ENCODE measurements around the gene PELO.
A peak's percentile ranks its signal among the peaks of the same experiment; 100 is the strongest.
"Not testable (repeated sequence)": the region's sequence is repeated elsewhere in the genome, so short reads cannot be mapped to it uniquely, and the experiment has no call there.

PELO gene, protein sequence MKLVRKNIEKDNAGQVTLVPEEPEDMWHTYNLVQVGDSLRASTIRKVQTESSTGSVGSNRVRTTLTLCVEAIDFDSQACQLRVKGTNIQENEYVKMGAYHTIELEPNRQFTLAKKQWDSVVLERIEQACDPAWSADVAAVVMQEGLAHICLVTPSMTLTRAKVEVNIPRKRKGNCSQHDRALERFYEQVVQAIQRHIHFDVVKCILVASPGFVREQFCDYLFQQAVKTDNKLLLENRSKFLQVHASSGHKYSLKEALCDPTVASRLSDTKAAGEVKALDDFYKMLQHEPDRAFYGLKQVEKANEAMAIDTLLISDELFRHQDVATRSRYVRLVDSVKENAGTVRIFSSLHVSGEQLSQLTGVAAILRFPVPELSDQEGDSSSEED

DNA sequence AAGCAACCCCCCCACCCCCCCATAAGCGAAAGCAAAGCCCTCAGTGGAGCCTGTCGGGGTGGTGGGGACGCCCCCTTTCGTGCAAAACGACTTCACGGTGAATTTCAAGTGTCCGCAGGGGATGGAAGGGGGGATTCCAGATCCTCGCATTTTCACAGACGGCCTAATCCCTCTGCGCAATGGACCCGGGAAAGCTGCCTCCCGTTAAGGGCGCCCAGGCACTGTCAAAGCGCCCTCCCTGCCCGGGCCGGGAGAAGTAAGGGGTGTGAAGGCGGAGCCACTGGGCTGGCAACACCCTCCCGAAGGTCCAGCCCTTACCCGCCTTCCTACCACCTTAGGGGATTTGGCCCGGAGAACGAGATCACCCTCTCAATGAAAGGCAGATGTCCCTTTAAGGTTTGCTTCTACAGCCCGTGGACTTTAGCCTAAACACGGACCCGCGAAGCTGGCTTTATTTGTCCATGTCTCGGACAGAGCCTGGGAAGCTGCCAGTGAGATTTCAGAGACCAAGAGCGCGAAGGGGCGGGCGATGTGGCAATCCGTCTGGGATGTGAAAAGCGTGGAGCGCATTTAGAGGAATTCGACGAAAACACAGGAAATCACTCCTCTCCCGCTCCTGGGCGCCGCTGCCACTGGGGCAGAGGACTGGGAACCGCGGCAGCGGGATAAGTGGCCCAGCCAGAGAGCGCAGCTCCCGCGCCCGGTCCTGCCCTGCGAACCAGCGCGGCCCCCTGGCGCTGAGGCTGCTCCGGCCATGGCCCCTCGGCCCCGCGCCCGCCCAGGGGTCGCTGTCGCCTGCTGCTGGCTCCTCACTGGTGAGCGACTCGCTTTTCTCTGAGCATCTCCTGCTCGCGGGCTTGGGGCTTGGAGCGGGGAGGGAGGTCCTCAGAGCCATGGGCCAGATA lies at the start of gene PELO, which contains the start of gene ITGA1:
Gene PELO, plus strand, starts transcription at position 317 of the 905 bp plus-strand sequence. CDS start 12,479 bp downstream, outside the sequence.
Gene ITGA1, plus strand, starts transcription at position 317 of the 905 bp plus-strand sequence. Its CDS starts 438 bp downstream, at position 755.
- DNase-seq (ENCODE audit: low read depth in 3 of 3), result no peak

- DNase-seq (ENCODE audit: low read depth in 3 of 3), result no peak
These were observed 49.6 kb upstream of the PELO start for GRCh38 chr5:52738095-52738506.

DNA sequence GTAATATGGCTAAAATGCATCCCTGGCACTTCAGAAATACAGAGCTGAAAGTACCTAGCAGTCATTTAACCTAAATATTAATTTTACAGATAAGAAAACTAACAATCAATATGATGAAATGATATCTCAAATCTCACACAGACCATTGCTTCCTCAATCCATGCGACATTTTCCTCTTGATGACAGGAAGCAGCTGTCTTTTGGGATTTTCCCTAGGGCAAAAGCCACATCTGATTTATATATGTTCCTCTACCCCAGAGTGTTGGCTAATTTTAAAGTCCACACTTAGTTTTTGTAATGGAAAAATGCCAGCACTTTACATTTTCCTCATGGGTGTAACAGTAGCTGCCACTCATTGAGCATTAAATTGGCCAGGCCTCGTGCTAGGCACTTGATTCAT lies 47.7 kb upstream of the PELO start:
- DNase-seq (ENCODE audit: low read depth in 3 of 3), result no peak

- no peak for DNase-seq (ENCODE audit: low read depth in 3 of 3)
These were observed 44.7 kb upstream of the PELO start for GRCh38 chr5:52743012-52743411.

- DNase-seq (ENCODE audit: low read depth in 3 of 3), result no peak
These were observed 44.2 kb upstream of the PELO start for GRCh38 chr5:52743529-52743928.

GRCh38 chr5:52743970-52744369 lies 43.7 kb upstream of the PELO start:
- DNase-seq (ENCODE audit: low read depth in 3 of 3), result peak; percentile 11 to 24 (median 16)

GRCh38 chr5:52744867-52745458 lies 42.8 kb upstream of the PELO start:
- not testable (repeated sequence) for DNase-seq (ENCODE audit: low read depth in 3 of 3)

- DNase-seq (ENCODE audit: low read depth in 3 of 3), result no peak
These were observed 41.2 kb upstream of the PELO start for GRCh38 chr5:52746539-52746938.

DNA sequence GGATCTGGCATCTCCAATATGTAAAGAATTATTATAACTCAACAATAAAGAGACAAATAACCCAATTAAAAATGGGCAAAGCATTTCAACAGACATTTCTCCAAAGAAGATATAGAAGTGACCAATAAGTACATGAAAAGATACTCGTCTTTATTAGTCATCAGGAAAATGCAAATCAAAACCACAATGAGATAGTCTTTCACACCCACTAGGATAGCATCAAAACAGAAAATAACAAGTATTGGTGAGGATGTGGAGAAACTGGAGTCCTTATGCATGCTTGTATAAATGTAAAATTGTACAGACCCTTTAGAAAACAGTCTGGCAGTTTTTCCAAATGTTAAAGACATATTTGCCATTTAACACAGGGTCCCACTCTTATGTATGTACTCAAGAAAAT lies 39.1 kb upstream of the PELO start:
- DNase-seq (ENCODE audit: low read depth in 3 of 3), result no peak

DNA sequence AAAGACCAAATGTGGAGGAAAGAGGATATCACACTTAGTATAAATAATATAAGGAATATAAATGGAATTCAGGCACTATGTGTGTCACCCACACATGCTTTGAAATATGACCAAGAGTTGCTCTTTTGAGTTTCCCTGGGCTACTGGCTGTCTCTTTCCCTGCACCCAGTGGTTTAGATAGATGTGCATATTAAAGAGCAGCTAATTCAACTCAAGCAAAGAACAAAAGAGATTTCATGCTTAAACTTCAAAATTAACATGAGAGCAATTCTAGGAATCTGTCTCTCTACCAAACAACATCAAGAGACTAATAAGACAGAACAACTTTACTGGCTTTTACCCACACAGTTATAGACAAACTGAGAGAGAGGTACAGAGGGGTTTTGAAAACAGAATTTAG lies 38.0 kb upstream of the PELO start:
- no peak for DNase-seq (ENCODE audit: low read depth in 3 of 3)

- DNase-seq (ENCODE audit: low read depth in 3 of 3), result no peak
These were observed 36.6 kb upstream of the PELO start for GRCh38 chr5:52751137-52751536.

- no peak for DNase-seq (ENCODE audit: low read depth in 3 of 3)
These were observed 33.7 kb upstream of the PELO start for GRCh38 chr5:52754051-52754450.

- DNase-seq (ENCODE audit: low read depth in 3 of 3), result no peak
These were observed 30.2 kb upstream of the PELO start for GRCh38 chr5:52757527-52757926.

- DNase-seq (ENCODE audit: low read depth in 3 of 3), result no peak
These were observed 29.7 kb upstream of the PELO start for GRCh38 chr5:52758014-52758413.

- DNase-seq (ENCODE audit: low read depth in 3 of 3), result no peak
These were observed 28.4 kb upstream of the PELO start for GRCh38 chr5:52759331-52759730.

DNA sequence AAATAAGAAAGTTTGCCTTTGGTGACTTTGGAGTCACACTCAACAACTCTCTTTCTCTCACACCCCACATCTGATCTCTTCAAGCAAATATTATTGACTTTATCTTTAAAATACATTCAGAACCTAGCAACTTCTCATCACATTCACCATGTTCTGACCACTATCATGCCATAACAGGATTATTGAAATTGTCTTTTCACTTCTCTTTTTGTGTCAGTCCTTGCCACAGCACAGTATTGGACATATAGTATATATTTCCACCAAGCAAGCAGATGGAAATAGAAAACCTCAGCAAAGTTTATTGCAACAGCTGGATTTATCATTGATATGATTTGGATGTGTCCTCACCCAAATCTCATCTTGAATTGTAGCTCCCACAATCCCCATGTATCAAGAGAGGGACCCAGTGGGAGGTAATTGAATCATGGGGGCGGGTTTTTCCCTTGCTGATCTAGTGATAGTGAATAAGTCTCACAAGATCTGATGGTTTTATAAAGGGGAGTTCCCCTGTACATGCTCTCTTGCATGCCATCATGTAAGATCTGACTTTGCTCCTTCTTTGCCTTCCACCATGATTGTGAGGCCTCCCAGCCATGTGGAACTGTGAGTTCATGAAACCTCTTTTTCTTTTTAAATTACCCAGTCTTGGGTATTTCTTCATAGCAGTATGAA lies 26.9 kb upstream of the PELO start:
- DNase-seq (ENCODE audit: low read depth in 3 of 3), result peak; percentile 10 to 25 (median 20)

DNA sequence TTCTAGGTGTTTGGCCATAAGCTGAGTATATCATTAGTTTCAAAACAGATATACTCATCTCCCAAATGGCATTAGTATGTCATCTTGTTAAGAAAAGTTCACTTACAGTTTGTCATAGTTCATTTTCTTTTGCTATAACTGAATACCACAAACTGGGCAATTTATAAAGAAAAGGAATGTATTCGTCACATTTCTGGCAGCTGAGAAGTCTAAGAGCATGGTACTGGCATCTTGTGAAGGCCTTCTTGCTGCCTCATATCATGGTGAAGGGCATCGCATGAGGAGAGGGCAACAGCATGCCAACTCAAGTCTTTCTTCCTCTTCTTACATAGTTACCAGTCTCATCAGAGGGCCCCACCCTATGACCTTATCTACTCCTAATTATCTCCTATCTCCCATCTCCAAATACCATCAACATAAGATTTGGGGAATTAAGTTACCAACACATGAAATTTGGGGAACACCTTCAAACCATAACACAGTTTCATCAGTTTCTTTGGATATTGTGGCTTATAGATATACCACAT lies 20.4 kb upstream of the PELO start:
- DNase-seq (ENCODE audit: low read depth in 3 of 3), result no peak

GRCh38 chr5:52767766-52768480 lies 19.8 kb upstream of the PELO start:
- DNase-seq (ENCODE audit: low read depth in 3 of 3), result no peak

GRCh38 chr5:52769061-52769460 lies 18.7 kb upstream of the PELO start:
- DNase-seq (ENCODE audit: low read depth in 3 of 3), result no peak

- DNase-seq (ENCODE audit: low read depth in 3 of 3), result no peak
These were observed 17.3 kb upstream of the PELO start for GRCh38 chr5:52770287-52770939.

Measured in stimulated activated CD4-positive, alpha-beta T cell treated with anti-CD3 and anti-CD28 coated beads, TNF-alpha, amount 100 ng/mL, for 48 hours (primary cell).